GM18517 (cell line): ENCODE measurements around the gene RTKN.
"Not testable (repeated sequence)": the region's sequence is repeated elsewhere in the genome, so short reads cannot be mapped to it uniquely, and the experiment has no call there.

ENCODE experiments used
- ATAC-seq: cut with Tn5 transposase; IDR thresholded peaks from one replicate; pipeline ENCODE4 v1.9.1; 2021; ENCODE audit warnings: mild to moderate bottlenecking, moderate library complexity; ENCODE audit not compliant: unreplicated experiment

RTKN gene, protein sequence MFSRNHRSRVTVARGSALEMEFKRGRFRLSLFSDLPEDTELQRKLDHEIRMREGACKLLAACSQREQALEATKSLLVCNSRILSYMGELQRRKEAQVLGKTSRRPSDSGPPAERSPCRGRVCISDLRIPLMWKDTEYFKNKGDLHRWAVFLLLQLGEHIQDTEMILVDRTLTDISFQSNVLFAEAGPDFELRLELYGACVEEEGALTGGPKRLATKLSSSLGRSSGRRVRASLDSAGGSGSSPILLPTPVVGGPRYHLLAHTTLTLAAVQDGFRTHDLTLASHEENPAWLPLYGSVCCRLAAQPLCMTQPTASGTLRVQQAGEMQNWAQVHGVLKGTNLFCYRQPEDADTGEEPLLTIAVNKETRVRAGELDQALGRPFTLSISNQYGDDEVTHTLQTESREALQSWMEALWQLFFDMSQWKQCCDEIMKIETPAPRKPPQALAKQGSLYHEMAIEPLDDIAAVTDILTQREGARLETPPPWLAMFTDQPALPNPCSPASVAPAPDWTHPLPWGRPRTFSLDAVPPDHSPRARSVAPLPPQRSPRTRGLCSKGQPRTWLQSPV

DNA sequence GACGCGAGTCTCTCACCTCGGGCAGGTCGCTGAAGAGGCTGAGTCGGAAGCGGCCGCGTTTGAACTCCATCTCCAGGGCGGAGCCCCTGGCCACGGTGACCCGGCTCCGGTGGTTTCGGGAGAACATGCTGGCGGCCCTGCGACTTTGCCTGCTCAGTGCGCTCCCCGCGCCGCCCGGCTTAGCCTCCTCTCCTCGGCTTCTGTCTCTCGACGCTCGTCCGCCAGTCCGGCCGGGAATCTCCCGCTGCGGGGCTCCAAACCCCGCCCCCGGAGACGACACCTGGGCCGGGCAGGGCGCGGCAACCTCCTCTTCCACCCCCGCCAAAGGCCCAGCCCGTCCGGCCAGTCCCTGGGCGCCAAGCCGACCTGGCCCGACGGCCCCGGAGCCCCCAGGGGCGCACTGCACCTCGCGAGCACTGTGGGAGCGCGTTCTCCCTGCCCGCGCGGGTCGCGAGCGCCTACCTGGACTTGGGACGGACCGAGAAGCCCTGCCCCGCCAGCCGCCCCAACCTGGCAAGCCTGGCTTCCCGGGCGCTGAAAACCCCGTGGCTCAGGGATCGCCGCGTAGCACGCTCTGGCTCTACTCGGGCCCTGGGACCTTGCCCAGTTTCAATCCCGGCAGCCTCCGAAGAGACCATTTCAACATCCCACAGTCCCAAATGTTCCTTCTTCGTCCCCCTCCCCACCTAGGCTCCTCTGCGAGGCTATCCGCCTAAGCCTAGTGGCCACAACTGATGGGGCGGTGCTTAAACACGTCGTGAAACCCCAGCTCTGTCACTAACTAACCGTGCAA is at the start of gene RTKN:
TSS of gene RTKN (minus strand) at position 248 of the 793 bp plus-strand sequence. CDS start at position 127, 121 bp downstream.
- no peak for ATAC-seq

DNA sequence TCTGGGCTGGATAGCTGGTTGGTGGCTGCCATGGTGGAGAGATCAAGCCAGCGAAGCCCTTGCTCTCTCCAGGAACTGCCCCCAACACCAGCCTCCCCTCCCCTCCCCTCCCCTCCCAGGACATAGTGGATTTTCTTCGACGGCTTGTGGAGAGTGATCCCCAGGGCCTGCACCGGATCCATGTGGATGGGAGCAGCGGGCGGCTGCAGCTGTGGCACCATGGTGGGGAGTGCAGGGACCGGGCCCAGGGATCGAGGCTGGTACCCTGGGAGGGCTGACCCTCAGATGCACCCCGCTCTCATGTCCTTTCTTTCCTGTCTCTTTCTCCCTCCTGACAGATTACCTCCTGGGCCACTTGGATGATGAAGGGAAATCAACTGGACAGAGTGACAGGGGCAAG is 48.2 kb upstream of the RTKN start:
- ATAC-seq, result no peak

DNA sequence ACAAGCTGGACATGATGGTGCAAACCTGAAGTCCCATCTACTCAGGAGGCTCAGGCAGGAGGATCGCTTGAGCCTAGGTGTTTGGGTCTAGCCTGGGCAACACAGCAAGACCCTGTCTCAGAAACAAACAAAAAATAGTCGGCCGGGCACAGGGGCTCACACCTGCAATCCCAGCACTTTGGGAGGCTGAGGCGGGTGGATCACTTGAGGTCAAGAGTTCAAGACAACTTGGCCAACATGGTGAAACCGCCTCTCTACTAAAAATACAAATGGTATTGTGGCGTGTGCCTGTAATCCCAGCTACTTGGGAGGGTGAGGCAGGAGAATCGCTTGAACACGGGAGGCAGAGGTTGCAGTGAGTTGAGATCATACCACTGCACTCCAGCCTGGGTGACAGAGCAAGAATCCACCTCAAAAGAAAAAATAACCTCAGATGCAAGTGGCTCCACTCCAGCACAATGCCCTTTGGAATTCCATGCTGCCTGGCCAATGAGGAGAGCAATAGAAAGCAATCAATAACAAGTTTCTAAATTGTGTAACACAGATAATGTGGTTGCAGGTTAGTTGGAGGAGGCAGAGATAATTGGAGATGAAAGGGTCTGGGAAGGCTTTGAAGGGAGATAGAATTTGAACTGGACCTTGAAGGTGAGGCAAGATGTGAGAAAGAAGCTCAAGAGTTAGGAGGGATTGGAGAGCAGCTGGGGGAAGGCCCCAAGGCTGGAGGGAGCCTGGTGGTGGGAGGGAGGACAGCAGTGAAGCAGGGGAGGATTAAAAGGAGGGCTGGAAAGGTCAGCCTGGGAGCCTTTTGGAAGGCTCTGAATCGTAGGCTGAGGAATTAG is 47.1 kb upstream of the RTKN start:
- ATAC-seq, result no peak

DNA sequence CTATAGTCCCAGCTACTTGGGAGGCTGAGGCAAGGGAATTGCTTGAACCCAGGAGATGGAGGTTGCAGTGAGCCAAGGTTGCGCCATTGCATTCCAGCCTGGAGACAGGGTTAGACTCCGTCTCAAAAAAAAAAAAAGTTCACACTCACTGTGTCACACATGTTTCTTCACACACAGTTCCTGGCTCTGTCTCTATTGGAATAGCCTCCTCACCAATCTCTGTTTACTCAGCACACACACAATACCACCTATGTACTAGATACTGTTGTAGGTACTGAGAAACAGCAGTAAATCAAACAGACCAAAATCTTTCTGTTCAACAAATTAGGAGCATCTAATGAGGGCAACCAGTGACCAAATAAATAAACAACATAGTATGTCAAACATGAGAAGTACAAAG is 44.4 kb upstream of the RTKN start:
- ATAC-seq, result no peak

DNA sequence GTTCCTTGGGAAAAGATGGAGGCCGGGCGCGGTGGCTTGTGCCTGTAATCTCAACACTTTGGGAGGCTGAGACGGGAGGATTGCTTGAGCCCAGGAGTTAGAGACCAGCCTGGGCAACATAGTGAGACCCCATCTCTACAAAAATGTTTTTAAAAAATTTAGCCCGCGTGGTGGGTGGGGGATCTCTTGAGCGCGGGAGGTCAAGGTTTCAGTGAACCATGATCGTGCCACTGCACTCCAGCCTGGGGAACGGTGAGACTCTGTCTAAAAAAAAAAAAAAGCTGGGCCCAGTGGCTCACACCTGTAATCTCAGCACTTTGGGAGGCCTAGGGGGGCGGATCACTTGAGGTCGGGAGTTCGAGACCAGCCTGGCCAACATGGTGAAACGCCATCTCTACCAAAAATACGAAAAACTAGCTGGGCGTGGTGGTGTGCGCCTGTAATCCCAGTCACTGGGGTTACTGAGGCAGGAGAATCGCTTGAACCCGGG is 42.0 kb upstream of the RTKN start:
- not testable (repeated sequence) for ATAC-seq

DNA sequence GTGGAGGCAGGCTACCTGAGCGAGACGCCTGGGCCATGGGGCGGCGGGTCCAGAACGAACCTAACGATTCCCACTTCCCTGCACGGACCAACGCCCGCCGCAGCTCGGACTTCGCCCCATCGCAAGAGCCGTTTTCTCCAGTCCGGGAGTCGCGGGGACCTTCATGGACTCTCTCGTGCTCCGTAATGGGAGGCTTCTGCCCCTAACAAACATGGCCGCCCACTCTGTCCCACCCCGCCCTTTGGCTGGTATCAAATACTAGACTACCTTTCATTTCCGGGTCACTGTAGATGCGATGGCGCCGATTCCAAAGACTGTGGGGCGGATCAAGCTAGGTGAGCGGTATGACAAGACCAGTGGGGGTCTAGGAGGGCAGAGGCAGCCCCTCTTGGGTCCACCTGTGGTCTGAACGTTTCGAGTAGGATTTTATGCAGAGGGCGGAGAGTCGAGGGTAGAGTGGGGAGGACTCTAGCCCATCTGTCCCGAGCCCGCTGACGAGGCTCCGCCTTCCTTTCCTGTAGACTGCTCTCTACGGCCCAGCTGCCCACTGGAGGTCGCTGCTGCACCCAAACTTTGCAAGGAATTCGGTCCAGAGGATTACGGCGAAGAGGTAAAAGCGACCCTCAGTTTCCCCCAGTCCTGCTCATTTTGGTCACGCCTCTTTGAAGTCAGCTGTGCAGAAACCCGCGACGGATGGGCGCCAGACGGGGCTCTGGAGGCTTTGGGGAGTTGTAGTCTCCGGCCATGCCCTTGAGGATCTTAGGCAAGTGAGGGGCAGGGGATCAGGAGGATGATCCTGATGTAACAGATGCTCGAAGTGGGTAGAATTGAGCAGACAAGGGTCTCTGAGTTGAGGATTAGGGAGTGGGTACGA is 41.3 kb upstream of the RTKN start, which contains the start of the genes CCDC142 and TTC31:
TSS of gene CCDC142 (minus strand) at position 198 of the 874 bp plus-strand sequence. CDS start at position 37, 161 bp downstream.
TSS of gene TTC31 (plus strand) at position 281 of the 874 bp plus-strand sequence. CDS start at position 296, 15 bp downstream.
- ATAC-seq, result peak; percentile 93

DNA sequence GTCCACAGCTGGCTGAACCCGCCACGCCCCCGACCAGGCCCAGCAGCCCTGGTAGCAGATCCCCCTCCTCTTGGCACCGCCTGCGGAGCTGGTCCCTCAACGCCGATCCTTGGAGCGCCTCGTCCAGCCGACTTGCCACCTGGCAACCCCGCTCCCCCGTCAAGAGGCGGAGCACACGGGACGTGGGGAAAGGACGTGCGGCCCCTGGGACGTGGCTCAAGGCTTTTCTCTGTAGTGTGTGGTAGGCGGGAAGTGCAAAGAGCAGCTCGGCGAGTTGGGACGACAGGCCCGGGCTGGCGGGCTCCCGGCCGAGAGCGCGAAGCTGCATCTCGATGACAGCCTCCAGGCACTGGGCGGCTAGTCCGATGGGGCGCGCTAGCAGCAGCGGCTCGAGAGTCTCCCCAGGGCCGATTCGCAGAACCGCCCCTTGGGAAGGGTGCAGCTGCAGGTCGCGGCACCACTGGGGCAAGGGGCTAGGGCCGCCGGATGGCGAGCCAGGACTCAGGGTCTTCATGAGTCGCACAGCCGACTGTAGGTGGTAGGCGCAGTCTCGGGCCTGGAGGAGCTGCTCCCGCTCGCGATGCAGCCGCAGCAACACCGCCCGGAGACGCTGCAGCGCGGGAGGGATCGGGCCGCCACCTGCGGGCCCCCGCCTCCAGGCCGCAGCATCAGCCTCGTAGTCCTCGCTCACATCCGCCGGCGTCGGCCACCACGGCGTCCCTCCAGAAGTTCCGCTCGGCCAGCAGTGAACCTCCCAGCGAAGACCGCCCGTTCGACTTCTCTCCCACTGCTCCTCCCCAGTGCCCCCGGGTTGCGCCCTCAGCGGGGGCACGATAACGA is 40.4 kb upstream of the RTKN start:
- ATAC-seq, result peak; percentile 38

DNA sequence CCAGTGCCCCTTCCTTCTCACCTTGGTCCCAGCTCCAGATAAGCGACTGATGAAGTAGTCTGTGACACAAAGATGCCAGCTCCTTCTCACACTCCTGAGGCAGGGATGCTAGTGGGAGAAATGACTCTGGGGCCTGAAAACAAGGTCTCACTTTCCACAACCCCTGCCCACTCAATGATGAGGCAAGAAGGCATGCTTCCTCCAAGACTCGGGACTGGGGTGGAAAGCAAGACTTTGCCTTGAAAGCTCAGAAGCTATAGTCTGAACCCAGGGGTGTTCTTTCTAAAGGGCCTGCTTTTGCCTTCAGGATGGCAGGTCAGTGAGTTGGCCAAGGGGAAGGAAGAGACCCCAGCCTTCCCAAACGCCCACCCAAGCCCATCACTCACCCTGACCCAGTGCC is 39.7 kb upstream of the RTKN start:
- no peak for ATAC-seq

DNA sequence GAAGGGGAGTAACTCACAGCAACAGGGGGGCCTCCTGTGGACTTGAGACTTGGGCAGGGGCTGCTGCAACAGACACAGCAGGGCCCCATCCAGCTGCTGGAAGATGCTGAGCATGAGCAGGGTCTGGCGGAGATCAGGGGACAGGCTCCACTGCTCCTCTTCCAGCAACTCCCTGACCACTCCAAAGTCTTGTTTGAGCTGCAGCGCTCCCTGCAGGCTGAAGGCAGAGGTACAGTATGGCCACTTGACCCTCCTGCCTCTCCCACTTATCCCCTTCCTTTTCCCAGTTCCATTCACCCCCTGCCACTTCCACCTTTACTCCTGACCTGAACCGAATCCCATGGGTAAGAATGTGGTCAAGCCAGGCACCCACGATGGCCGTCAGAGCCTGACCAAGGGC is 33.2 kb upstream of the RTKN start:
- no peak for ATAC-seq

DNA sequence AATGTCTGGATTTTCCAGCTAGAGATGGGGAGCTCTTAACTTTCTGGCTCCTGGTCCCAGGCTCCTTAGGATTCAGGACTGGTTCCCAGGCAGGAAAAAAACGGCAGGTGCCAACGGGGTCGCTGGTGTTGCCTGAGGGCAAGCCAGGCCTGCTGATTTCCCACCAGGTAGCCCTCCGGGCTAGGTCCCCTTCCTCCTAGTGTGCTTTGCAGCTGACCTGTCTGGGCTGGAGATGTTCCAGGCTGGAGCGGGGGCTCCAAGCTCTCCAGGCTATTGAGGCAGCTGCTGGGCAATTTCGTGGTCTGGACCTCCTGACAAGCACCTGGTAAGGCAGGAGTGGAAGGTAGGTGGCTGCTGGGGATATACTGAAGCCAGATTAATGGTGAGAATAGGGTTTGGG is 32.7 kb upstream of the RTKN start:
- no peak for ATAC-seq

DNA sequence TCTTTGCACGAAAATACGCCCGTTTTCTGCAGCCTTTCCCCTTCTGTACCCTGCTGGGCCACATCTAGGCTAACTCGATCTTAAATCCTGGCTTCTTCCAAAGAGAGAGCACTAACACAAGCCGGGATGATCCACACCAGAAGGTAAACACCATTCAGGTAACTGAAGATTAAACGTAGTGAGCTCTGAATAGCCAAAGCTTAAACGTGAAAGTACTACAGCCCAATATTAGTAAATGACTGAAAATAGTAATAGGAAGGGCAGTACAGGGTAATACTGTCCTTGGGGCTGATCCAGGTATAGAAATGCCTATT is 31.2 kb upstream of the RTKN start:
- no peak for ATAC-seq

DNA sequence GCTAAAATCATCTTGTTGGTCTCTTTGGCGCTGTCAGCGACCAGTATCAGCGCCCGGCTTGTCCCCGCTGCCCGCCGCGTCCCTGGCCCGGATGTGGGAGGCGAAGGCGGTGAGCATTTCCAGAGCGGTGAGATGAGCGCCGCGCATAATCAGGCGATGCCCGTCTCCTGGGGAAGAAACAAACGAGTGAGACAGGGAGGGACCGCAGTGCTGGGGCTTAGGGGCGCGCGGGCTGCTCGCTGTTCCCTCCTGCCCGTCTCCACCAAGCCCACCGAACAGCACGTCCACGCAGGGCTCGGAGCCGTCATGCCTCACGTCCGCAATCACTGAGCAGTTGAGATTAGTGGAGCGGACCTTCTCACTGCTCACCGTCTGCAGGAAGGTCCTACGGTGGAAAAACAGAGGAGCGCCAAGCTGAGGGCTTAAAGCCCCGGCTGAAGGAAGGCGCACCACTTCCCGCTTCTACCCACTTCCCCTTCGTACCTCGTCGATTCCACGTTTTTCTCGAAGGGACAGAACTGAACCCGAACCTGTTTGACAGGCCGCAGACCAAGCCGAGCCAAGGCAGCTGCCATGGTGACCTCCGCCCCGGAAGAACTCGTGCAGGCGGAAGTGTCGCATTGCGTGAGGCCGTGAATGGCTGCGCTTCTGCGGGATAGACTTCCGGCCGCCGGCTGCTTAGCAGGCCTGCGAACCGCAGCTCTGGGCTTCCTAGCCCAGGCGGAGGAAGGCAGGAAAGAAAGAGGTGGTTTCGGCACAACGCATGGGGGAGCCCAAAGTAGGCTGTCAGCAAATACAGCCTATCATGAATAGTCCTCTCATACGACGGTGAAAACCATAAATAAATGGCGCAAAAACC is 30.6 kb upstream of the RTKN start, which contains the start of gene MRPL53:
TSS of gene MRPL53 (minus strand) at position 595 of the 859 bp plus-strand sequence. CDS start at position 575, 20 bp downstream.
- ATAC-seq, result peak; percentile 81

DNA sequence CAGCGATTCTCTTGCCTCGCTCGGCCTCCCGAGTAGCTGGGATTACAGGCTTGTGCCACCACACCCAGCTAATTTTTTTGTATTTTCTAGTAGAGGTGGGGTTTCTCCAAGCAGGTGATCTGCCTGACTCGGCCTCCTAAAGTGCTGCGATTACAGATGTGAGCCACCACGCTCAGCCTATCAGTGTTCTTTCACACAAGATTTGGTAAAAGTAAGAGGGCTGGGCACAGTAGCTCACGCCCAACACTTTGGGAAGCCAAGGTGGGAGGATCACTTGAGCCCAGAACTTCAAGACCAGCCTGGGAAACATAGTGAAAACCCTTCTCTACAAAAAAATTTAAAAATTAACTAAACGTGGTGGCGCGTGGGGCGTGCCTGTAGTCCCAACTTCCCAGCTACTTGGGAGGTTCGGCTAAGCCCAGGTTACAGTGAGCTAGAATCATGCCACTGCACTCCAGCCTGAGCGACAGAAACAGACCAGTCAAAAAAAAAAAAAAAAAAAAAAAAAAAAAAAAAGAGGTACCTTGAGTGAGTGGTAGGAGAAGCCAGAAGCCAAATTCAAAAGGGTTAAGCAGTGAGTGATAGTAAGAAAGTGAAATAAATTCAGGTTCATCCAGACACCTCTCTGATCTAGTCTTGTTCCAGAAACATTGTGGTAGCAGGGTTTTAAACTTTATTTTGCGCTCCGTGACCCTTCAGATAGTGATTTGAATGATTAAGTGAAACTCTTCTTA is 29.8 kb upstream of the RTKN start:
- ATAC-seq, result no peak

DNA sequence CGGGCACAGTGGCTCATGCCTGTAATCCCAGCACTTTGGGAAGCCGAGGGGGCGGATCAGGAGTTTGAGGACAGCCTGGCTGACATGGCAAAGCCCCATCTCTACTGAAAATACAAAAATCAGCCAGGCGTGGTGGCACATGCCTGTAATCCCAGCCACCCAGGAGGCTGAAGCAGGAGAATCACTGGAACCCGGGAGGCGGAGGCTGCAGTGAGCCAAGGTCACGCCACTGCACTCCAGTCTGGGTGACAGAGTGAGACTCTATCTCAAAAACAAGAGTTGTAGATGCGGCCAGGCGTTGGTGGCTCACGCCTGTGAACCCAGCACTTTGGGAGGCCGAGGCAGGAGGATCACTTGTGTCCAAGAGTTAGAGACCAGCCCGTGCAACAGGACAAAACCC is 29.0 kb upstream of the RTKN start:
- ATAC-seq, result not testable (repeated sequence)

DNA sequence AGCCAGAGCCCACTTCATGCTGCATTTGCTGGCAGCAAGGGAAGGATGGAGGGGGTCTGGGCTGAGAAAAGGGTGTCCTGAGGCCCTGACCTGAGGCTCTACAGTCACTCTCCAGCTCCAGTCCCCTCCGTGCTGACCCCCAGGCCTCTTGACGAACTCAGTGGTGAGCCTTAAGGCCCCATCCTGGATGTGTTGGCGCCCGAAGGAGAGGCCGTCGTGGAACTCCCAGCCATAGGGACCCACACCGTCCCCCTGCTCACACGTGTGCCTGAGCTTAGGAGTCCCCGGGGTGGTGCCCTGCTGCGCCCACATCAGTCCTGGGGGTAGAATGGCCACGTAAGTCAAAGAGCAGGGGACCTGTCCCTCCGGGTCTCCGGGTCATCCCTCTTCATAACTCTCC is 22.7 kb upstream of the RTKN start:
- ATAC-seq, result no peak

DNA sequence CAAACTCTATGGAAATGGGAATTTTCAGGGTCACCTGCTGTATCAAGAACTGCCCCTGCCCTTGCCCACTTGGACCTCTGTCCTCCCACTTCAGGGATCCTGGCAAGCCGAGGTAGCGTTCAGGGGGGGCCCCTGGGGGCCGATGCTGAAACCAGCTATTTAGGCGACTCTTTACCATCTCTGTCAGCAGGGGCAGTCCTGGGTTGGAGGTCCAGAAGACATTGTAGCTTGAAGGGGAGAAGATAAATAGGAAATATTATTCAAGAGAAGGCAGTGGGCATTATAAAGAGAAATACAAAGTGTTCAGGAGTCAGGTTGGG is 21.0 kb upstream of the RTKN start:
- no peak for ATAC-seq
